Left ventricle myocardium inferior (tissue), 1 donor: ENCODE results near the gene AP1G2. TPM values are rescaled to one million over a fixed set of nuclear protein-coding genes. Genes with fewer than 3 reads are reported as not detected.

ENCODE experiments used
- DNase-seq: peaks from one replicate; pipeline ENCODE4 v3.0.0-alpha.2; 2020
- H3K27ac ChIP-seq: fragments of 200-600 bp; replicated peaks from 2 replicates; pipeline ENCODE4 v1.8.0; 2021
- H3K27me3 ChIP-seq: fragments of 200-600 bp; 2 replicates; pipeline ENCODE4 v1.8.0; 2021; ENCODE audit warnings: low read depth
- H3K36me3 ChIP-seq: fragments of 200-600 bp; 2 replicates; pipeline ENCODE4 v1.8.0; 2021
- H3K4me1 ChIP-seq: fragments of 200-600 bp; 2 replicates; pipeline ENCODE4 v1.8.0; 2021
- H3K4me3 ChIP-seq: fragments of 200-600 bp; 2 replicates; pipeline ENCODE4 v1.8.0; 2021; ENCODE audit warnings: mild to moderate bottlenecking, moderate library complexity
- H3K9me3 ChIP-seq: fragments of 200-600 bp; replicated peaks from 2 replicates; pipeline ENCODE4 v1.8.0; 2021
- CTCF ChIP-seq: fragments of 200-600 bp; IDR thresholded peaks from 2 replicates; pipeline ENCODE4 v1.8.0; 2021; ENCODE audit warnings: antibody characterized with exemption, mild to moderate bottlenecking, borderline replicate concordance
- intact Hi-C: fragments of 100-400 bp; cut with micrococcal nuclease; formaldehyde crosslinking; loops from one replicate; pipeline ENCODE4 v1.11.0; 2022
- total RNA-seq: library from RNA; stranded (reverse); fragmentation: NEBNext Ultra II Directional; extraction: Animal tissue kit (Norgen Biotek cat#: 25700); gene quantifications from one replicate; pipeline ENCODE4 v1.2.1, GENCODE V29; 2021
- donor health status: DM: no; HTN: yes; CAD: no; lungs with severe emphysema.

The AP1G2 gene
- total RNA-seq, 1 donor from 2014 or later = 10.4 TPM

DNA sequence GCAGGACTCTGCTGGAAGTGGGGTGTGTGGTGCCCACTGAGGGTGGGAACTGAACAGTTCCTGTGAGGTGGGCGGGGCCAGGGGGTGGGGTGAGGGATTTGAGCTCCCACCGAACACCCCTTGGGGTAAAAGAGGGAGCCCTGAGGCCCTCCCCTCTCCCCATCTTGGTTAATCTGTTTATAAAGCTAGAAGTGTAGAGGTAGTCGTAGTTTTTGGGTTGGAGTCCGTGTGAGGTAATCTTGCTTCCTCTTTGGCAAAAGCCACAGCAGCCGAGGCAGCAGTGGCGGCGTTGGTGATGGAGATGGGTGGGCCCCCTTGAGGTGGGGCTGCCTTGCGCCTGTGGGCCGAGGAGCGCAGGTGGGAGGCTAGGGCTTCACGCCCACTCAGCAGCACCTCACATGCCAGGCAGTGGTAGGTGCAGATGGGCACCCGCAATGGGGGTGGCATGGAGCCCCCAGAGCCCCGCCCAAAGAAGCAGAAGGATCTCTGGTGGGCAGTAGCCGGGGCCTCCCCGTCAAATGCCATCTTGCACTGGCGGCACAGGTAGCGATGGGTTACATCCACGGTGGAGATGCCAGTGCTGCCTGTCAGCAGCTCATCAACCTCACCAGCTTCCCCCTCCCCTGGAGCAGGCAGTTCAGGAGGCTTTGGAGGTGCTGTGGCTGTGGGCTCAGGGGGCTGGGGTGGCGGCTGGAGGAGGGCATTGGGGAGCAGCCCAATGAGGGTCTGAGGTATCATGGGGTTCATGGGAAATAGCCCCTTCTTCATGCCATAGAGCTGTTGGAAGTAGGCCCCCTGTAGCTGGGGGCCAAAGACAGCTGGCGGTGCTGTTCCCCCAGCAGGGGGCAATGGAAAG is 45.6 kb downstream of the AP1G2 start:
- DNase-seq = no peak
- no peak for TF ChIP-seq CTCF
- H3K4me1 ChIP-seq = no peaks in the 10 kb centered on the region
- no peak overlapping the region for H3K4me3 ChIP-seq
- H3K9me3 ChIP-seq = no peaks in the 10 kb centered on the region
- H3K27ac ChIP-seq = no peak overlapping the region
- intact Hi-C loops = no loop called here
- no peaks in the 10 kb centered on the region for H3K36me3 ChIP-seq
- H3K27me3 ChIP-seq = peaks cover 9% of the 10 kb centered on the region

DNA sequence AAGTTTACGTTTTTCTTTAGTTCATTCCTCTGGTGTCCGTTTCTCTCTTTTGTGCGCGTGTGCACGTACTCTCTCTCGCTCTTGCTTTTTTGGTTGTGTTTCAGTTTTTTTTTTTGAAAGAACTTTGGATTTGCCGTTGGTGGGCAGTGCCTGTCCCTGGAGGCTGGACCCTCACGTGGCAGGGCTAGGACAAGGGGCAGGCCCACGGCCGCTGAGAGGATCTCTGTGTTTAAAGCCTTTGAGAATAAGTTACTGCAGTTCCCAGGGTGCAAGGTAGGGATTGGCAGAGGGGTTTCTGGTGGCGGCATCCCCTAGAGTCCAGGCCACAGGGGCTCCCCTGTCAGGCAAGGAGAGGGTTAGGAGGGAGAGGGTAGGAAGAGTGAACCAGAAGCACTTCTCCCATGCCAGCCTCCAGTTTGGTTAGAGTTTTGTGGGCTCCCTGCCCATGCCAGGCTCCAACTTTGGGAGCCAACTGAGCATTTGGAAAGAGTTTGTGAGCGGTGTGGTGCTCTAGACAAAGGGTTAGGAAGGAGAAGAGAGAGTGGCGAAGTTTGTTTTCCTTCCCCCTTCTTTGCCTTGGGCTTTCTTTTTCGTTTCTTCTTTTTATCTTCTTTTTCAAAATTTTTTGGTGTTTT is 46.6 kb downstream of the AP1G2 start:
- TF ChIP-seq CTCF = no peak
- H3K36me3 ChIP-seq = no peaks in the 10 kb centered on the region
- H3K4me3 ChIP-seq = no peak overlapping the region
- H3K27ac ChIP-seq = no peak overlapping the region
- no peak for DNase-seq
- H3K9me3 ChIP-seq = no peaks in the 10 kb centered on the region
- H3K4me1 ChIP-seq = no peaks in the 10 kb centered on the region
- intact Hi-C loops = no loop called here
- peaks cover 9% of the 10 kb centered on the region for H3K27me3 ChIP-seq

DNA sequence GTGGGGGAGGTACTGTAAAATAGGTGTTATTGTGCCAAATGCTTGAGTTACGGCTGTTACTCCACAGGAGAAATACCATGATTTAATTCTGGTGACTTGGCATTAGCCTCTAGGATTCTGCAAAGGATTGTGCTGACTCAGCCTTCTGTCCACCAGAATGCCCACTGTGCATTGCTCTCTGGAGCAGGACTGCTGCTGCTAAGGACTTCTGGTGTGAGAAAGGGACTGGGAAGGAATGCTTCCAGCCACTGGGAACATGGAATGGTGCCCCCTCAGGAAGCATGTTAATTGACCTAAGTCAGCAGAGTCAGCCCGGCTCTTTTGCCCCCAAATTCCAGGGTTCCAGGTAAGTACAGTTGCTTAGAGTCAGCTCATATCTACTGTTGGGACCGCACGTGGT is 48.9 kb downstream of the AP1G2 start:
- TF ChIP-seq CTCF = no peak
- intact Hi-C loops = no loop called here
- Histone ChIP-seq H3K4me3 (no peak overlapping the region), H3K36me3 (no peaks in the 10 kb centered on the region), H3K27me3 (peaks cover 9% of the 10 kb centered on the region), H3K27ac (no peak overlapping the region), H3K9me3 (no peaks in the 10 kb centered on the region), H3K4me1 (no peaks in the 10 kb centered on the region)
- no peak for DNase-seq

DNA sequence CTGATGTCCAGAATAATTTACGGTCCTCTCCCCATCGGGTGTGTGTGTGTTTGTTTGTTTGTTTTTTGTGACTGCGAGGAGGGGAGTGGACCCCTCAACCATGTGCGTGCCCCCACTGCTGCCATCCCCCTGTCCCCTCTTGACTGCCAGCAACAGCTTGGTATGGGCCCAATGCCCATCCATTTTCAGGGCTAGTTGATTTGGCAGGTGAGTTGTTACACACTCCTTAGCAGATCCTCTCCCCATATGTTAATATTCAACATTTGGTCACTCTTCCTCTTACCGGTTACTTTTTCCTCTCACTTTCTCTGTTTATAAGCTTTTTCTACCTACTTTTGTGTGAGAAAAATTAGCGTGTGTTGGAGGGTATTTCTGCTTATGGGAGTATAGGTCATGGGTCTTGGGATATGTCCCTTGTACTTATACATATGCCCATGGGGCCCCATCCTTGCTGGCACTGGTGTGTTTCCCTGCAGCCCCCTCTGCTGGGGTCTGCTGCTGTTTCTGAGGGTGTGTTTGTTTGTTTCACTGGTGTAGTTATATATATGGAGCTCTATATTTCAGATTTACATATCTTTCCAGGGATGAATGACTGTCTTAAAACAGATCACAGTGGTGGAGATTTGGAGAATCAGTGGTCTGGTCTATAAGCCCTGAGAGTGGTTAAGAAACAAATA is 49.8 kb downstream of the AP1G2 start:
- Histone ChIP-seq H3K4me3 (no peak overlapping the region), H3K9me3 (no peaks in the 10 kb centered on the region), H3K27me3 (peaks cover 9% of the 10 kb centered on the region), H3K36me3 (no peaks in the 10 kb centered on the region), H3K27ac (no peak overlapping the region), H3K4me1 (no peaks in the 10 kb centered on the region)
- no peak for DNase-seq
- intact Hi-C loops = no loop called here
- TF ChIP-seq CTCF = no peak

- DNase-seq = no peak
- H3K4me1 ChIP-seq = no peaks in the 10 kb centered on the region
- no peaks in the 10 kb centered on the region for H3K27me3 ChIP-seq
- H3K36me3 ChIP-seq = no peaks in the 10 kb centered on the region
- intact Hi-C loops = no loop called here
- TF ChIP-seq CTCF = no peak
- no peaks in the 10 kb centered on the region for H3K9me3 ChIP-seq
- H3K27ac ChIP-seq = no peak overlapping the region
- no peak overlapping the region for H3K4me3 ChIP-seq
Measured at GRCh38 chr14:23514644-23514957, 53.0 kb downstream of the AP1G2 start.
